CD14-positive monocyte (primary cell): ENCODE data around the gene INTS12. TPM values are rescaled to one million over a fixed set of nuclear protein-coding genes. Genes with fewer than 3 reads are reported as not detected.
"Not testable (repeated sequence)": the region's sequence is repeated elsewhere in the genome, so short reads cannot be mapped to it uniquely, and the experiment has no call there.

ENCODE experiments used
- DNase-seq, 3 donors: peaks; one replicate each; pipeline ENCODE4 v3.0.0-alpha.2; 2011 to 2022
- H2AFZ ChIP-seq: 2 replicates; pipeline ENCODE4 v1.6.0; 2012; ENCODE audit warnings: mild to moderate bottlenecking, low read depth, low read length, inconsistent platforms; ENCODE audit not compliant: insufficient read depth, poor library complexity, severe bottlenecking
- H3K27ac ChIP-seq, 2 donors: 1 replicate in 1 of 2; 2 replicates in 1 of 2; pipeline ENCODE4 v1.5.1; 2012 to 2013; ENCODE audit warnings: low read length in 2 of 2, control low read depth in 1 of 2, inconsistent platforms in 1 of 2, low read depth in 1 of 2, mild to moderate bottlenecking in 1 of 2
- H3K27me3 ChIP-seq, 2 donors: one replicate each; pipeline versions ENCODE4 v1.6.0 to v1.6.1; 2011 to 2013; ENCODE audit warnings: low read length in 2 of 2; ENCODE audit not compliant: control insufficient read depth in 2 of 2, insufficient read depth in 2 of 2
- H3K36me3 ChIP-seq, 2 donors: replicated peaks in 1 of 2; 1 replicate in 1 of 2; 2 replicates in 1 of 2; pipeline versions ENCODE4 v1.5.1 to v1.6.1; 2012 to 2013; ENCODE audit warnings: low read length in 2 of 2, control low read depth in 1 of 2, inconsistent platforms in 1 of 2, mild to moderate bottlenecking in 1 of 2; ENCODE audit not compliant: insufficient read depth in 2 of 2, control insufficient read depth in 1 of 2
- H3K4me1 ChIP-seq, 2 donors: 1 replicate in 1 of 2; 2 replicates in 1 of 2; pipeline versions ENCODE4 v1.5.1 to v1.6.1; 2012 to 2013; ENCODE audit warnings: low read length in 2 of 2, control low read depth in 1 of 2, inconsistent platforms in 1 of 2, mild to moderate bottlenecking in 1 of 2, moderate library complexity in 1 of 2; ENCODE audit not compliant: insufficient read depth in 2 of 2, control insufficient read depth in 1 of 2
- H3K4me2 ChIP-seq: replicated peaks from 2 replicates; pipeline ENCODE3; 2012; ENCODE audit warnings: low read length, moderate library complexity, mild to moderate bottlenecking; ENCODE audit not compliant: poor library complexity, severe bottlenecking; ENCODE audit errors: extremely low read depth
- H3K4me3 ChIP-seq, 3 experiments: fragments of 200-600 bp in 1 of 3; sonication (generic) in 1 of 3; replicated peaks in 1 of 3; 1 replicate in 2 of 3; 2 replicates in 1 of 3; pipeline ENCODE4 v1.5.1; 2011 to 2013; ENCODE audit warnings: low read length in 3 of 3, mild to moderate bottlenecking in 3 of 3, control low read depth in 2 of 3, low read depth in 2 of 3, inconsistent platforms in 1 of 3, moderate library complexity in 1 of 3
- H3K79me2 ChIP-seq: 2 replicates; pipeline ENCODE4 v1.6.0; 2012; ENCODE audit warnings: mild to moderate bottlenecking, control low read depth, inconsistent platforms, low read length, moderate library complexity; ENCODE audit not compliant: insufficient read depth
- H3K9ac ChIP-seq: 2 replicates; pipeline ENCODE4 v1.6.0; 2017; ENCODE audit warnings: low read length, mild to moderate bottlenecking; ENCODE audit not compliant: insufficient read depth, poor library complexity, severe bottlenecking
- H3K9me3 ChIP-seq, 2 donors: replicated peaks in 1 of 2; 1 replicate in 1 of 2; 2 replicates in 1 of 2; pipeline versions ENCODE4 v1.5.1 to v1.6.1; 2012 to 2013; ENCODE audit warnings: low read length in 2 of 2, control low read depth in 1 of 2; ENCODE audit not compliant: control insufficient read depth in 1 of 2, insufficient read depth in 1 of 2
- H4K20me1 ChIP-seq: 2 replicates; pipeline ENCODE4 v1.6.0; 2012; ENCODE audit warnings: mild to moderate bottlenecking, low read length, control low read depth, moderate library complexity; ENCODE audit not compliant: insufficient read depth
- H3K27ac Mint-ChIP-seq, 7 donors: one replicate each; pipeline ENCODE4 v1.8.0; 2020; ENCODE audit warnings: mild to moderate bottlenecking in 7 of 7, mixed read lengths in 7 of 7, moderate library complexity in 6 of 7, inconsistent platforms in 2 of 7
- H3K27me3 Mint-ChIP-seq, 3 donors: one replicate each; pipeline ENCODE4 v1.8.0; 2021 to 2022; ENCODE audit warnings: low read depth in 3 of 3, mild to moderate bottlenecking in 3 of 3, mixed read lengths in 3 of 3, moderate library complexity in 3 of 3, inconsistent platforms in 1 of 3
- H3K36me3 Mint-ChIP-seq, 2 donors: one replicate each; pipeline ENCODE4 v1.8.0; 2020; ENCODE audit warnings: mixed read lengths in 2 of 2, inconsistent platforms in 1 of 2, mild to moderate bottlenecking in 1 of 2
- H3K4me1 Mint-ChIP-seq: one replicate; pipeline ENCODE4 v1.8.0; 2020; ENCODE audit warnings: mild to moderate bottlenecking, mixed read lengths
- H3K4me3 Mint-ChIP-seq, 2 donors: one replicate each; pipeline ENCODE4 v1.8.0; 2020; ENCODE audit warnings: mild to moderate bottlenecking in 2 of 2, mixed read lengths in 2 of 2, moderate library complexity in 1 of 2
- H3K9me3 Mint-ChIP-seq, 7 donors: one replicate each; pipeline ENCODE4 v1.8.0; 2020 to 2022; ENCODE audit warnings: mixed read lengths in 7 of 7, mild to moderate bottlenecking in 6 of 7, moderate library complexity in 6 of 7, inconsistent platforms in 2 of 7
- WGBS: methylation state at CpG from one replicate; pipeline ENCODE4 v1.1.5; 2013; ENCODE audit warnings: missing lambda C conversion rate; ENCODE audit not compliant: insufficient coverage; 5-methylcytosine and 5-hydroxymethylcytosine counted together
- intact Hi-C, 2 donors: fragments of 100-400 bp; cut with micrococcal nuclease; formaldehyde crosslinking; loops; one replicate each; pipeline versions ENCODE4 v1.15.0 to v1.15.1; 2023
- polyA plus RNA-seq, 3 donors: library from polyadenylated mRNA; depleted of rRNA in 1 of 3; unstranded in 2 of 3; stranded (reverse) in 1 of 3; fragments of 300-500 nt in 2 of 3; fragments of >200 nt in 1 of 3; fragmentation: Illumina TruSeq in 2 of 3; gene quantifications; 1 replicate in 2 of 3; 2 replicates in 1 of 3; pipeline ENCODE4 v1.2.3, GENCODE V29; 2012 to 2021
- TF ChIP-seq, protein P1 (sequence below): fragments of 200-600 bp; IDR thresholded peaks from one replicate; pipeline ENCODE4 v1.8.0; 2022; ENCODE audit warnings: antibody characterized with exemption, mild to moderate bottlenecking

INTS12 gene
- polyA plus RNA-seq, 3 donors: 12.0 to 22.9 (median 18.1) TPM

DNA sequence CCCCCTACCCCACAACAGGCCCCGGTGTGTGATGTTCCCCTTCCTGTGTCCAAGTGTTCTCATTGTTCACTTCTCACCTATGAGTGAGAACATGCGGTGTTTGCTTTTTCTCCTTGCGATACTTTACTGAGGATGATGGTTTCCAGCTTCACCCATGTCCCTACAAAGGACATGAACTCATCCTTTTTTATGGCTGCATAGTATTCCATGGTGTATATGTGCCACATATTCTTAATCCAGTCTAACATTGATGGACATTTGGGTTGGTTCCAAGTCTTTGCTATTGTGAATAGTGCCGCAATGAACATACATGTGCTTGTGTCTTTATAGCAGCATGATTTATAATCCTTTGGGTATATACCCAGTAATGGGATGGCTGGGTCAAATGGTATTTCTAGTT is 21.4 kb upstream of the INTS12 start:
- H3K9me3 ChIP-seq, H3K4me1 Mint-ChIP-seq, H3K27ac ChIP-seq, intact Hi-C loops, H3K27me3 Mint-ChIP-seq, H3K4me1 ChIP-seq, H3K4me3 ChIP-seq, H3K79me2 ChIP-seq, DNase-seq, H2AFZ ChIP-seq, H3K27ac Mint-ChIP-seq, H3K4me3 Mint-ChIP-seq, H4K20me1 ChIP-seq, H3K4me2 ChIP-seq, H3K36me3 ChIP-seq, H3K9ac ChIP-seq, H3K27me3 ChIP-seq: not testable (repeated sequence)
- 92% methylated on average over 2 of the region's 4 CpGs for WGBS
- Mint-ChIP-seq H3K9me3 (peaks cover 10 to 34% (median 19%) of the 10 kb centered on the region in 7 donors), H3K36me3 (peaks cover 49% of the 10 kb centered on the region in 2 donors)

DNA sequence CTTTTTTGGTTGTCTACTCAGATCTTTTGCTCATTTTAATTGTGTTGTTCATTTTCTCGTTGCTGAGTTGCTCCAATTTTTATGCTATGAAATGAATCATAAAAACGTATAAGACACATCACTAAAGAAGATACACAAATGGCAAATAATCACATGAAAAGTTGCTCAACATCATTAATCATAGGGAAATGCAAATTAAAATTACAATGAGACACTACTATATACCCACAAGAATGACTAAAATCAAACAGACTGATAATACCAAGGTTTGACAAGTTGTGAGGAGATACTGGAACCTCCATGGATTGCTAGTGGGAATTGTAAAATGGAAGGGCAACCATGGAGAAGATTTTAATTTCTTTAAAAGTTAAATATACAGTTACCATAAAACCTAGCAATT is 17.1 kb upstream of the INTS12 start:
- no peaks in the 10 kb centered on the region for H3K27me3 Mint-ChIP-seq
- Histone ChIP-seq H3K4me1 (no peaks in the 10 kb centered on the region), H3K36me3 (peaks cover 0 to 4% of the 10 kb centered on the region in 2 donors), H3K27ac (no peak overlapping the region), H3K4me3 (no peak overlapping the region), H4K20me1 (no peaks in the 10 kb centered on the region), H3K4me2 (no peak overlapping the region), H3K79me2 (no peaks in the 10 kb centered on the region), H3K9me3 (no peaks in the 10 kb centered on the region), H3K9ac (no peak overlapping the region), H3K27me3 (no peaks in the 10 kb centered on the region), H2AFZ (no peak overlapping the region)
- no peak overlapping the region for H3K4me3 Mint-ChIP-seq
- DNase-seq: no peak
- intact Hi-C loops: no loop called here
- H3K27ac Mint-ChIP-seq: no peak overlapping the region
- peaks cover 20 to 24% of the 10 kb centered on the region in 2 donors for H3K36me3 Mint-ChIP-seq
- H3K9me3 Mint-ChIP-seq: peaks cover 0 to 7% (median 4%) of the 10 kb centered on the region in 7 donors
- WGBS: no CpG with 5 or more reads among the region's 2 CpGs
- H3K4me1 Mint-ChIP-seq: no peaks in the 10 kb centered on the region
- TF ChIP-seq, protein P1, sequence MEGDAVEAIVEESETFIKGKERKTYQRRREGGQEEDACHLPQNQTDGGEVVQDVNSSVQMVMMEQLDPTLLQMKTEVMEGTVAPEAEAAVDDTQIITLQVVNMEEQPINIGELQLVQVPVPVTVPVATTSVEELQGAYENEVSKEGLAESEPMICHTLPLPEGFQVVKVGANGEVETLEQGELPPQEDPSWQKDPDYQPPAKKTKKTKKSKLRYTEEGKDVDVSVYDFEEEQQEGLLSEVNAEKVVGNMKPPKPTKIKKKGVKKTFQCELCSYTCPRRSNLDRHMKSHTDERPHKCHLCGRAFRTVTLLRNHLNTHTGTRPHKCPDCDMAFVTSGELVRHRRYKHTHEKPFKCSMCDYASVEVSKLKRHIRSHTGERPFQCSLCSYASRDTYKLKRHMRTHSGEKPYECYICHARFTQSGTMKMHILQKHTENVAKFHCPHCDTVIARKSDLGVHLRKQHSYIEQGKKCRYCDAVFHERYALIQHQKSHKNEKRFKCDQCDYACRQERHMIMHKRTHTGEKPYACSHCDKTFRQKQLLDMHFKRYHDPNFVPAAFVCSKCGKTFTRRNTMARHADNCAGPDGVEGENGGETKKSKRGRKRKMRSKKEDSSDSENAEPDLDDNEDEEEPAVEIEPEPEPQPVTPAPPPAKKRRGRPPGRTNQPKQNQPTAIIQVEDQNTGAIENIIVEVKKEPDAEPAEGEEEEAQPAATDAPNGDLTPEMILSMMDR: no peak
